ENCODE data around the gene PMP22.

PMP22 gene

DNA sequence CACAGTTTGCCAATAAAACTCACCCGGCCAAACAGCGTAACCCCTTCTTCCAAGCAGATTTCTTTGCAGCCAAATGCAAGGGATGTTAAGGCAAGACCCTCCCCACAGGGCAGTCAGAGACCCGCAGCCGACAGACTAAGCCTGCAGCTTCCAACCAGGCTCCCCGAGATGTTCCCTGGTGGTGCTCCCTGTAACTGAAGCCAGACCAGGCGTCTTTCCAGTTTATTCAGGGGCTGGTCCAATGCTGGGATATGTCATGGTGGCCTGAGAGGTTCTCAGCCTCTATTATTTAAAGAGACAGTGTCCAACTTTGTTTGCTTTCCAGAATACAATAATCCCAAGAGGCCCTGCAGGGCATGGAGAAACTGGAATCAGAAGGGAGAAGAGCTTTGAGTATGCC lies at the start of gene PMP22:
TSS of gene PMP22 (minus strand) at position 196 of the 400 bp plus-strand sequence. CDS start 4,599 bp downstream, outside the sequence.
- Mint-ChIP-seq H3K27me3 (peaks cover 19% of the 10 kb centered on the region), H3K36me3 (no peaks in the 10 kb centered on the region), H3K27ac (no peak within 1 kb of the TSS)

DNA sequence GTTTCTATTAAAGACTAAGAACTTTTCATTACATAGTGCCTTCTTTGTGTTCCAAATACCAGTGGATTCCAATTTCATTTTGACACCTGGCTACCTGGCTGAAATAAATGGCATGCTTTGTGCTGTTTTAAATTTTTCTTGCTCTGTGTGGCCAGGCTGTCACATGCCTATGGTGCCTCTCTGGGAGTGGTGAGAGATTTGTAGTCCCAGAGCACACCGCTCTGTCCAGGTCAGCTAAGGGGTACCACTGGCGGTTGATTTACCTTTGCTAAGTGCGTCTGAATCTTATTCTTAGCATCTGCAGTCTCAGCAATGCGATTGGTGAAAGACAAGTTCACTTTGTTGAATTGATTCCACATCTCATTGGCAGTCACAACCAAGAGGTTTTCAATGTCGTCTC lies 46.9 kb upstream of the PMP22 start:
- no peak for ATAC-seq (ENCODE audit: low read depth)
- H3K9me3 Mint-ChIP-seq: no peaks in the 10 kb centered on the region
- no peak overlapping the region for H3K4me3 Mint-ChIP-seq
- no peak overlapping the region for H3K27ac Mint-ChIP-seq
- no peaks in the 10 kb centered on the region for H3K4me1 Mint-ChIP-seq
- peaks cover 3% of the 10 kb centered on the region for H3K27me3 Mint-ChIP-seq
- H3K36me3 Mint-ChIP-seq: no peaks in the 10 kb centered on the region
- no peak for DNase-seq (ENCODE audit: low spot score in 2 of 2)

More for the DNA sequence above, at the start of gene PMP22:
- Mint-ChIP-seq H3K4me3 (no peak within 1 kb of the TSS), H3K9me3 (no peaks in the 10 kb centered on the region), H3K4me1 (no peaks in the 10 kb centered on the region)
- ATAC-seq (ENCODE audit: low read depth): no peak
- DNase-seq (ENCODE audit: low spot score in 2 of 2): no peak

DNA sequence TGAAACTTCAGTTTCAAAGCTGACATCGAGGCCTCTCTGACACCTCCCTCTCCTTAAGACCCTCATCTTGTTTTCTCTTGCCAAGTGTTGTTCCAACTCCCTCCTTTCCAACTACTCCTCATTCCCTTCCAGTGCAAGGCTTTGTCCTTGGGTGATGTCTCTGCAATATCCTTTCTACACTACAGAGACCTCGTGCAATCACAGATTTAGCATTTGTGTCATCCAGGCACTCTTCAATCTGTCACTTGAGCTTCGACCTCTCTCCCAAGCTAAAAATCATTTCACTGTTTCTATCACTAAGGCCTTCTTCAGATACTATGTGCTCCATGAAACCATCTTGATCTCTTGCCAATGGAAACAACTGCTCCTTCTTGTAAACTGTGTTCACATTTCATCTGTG lies 44.7 kb upstream of the PMP22 start:
- Mint-ChIP-seq H3K27me3 (peaks cover 3% of the 10 kb centered on the region), H3K4me1 (no peaks in the 10 kb centered on the region)

DNA sequence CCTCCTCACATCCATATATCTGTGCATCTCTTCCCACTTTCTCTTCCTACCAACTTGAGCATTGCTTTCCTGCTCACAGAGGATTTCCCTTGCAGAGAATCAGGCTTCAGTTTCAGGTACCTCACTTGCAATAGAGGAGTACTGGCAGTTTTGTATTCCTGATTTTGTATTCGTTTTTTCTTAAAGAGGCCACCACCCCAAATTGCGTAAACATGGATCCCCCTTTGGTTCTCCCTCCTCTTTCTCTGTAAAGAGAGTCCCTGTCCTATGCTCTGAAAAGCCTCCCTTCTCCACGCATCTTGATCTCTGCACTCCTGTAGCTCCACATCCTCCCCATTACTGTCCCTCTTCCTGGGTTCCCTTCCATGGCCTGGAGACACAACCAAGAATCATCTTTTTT lies 44.1 kb upstream of the PMP22 start:
- DNase-seq (ENCODE audit: low spot score in 2 of 2): no peak
- no peaks in the 10 kb centered on the region for H3K27me3 Mint-ChIP-seq
- no peak for ATAC-seq (ENCODE audit: low read depth)
- H3K4me3 Mint-ChIP-seq: no peak overlapping the region
- no peak overlapping the region for H3K27ac Mint-ChIP-seq
- H3K9me3 Mint-ChIP-seq: no peaks in the 10 kb centered on the region
- H3K36me3 Mint-ChIP-seq: no peaks in the 10 kb centered on the region
- H3K4me1 Mint-ChIP-seq: no peaks in the 10 kb centered on the region

More for the DNA sequence above, 44.7 kb upstream of the PMP22 start:
- DNase-seq (ENCODE audit: low spot score in 2 of 2) (no peak), ATAC-seq (ENCODE audit: low read depth) (no peak)
- H3K4me3 Mint-ChIP-seq: no peak overlapping the region
- no peak overlapping the region for H3K27ac Mint-ChIP-seq
- H3K9me3 Mint-ChIP-seq: no peaks in the 10 kb centered on the region
- H3K36me3 Mint-ChIP-seq: no peaks in the 10 kb centered on the region

DNA sequence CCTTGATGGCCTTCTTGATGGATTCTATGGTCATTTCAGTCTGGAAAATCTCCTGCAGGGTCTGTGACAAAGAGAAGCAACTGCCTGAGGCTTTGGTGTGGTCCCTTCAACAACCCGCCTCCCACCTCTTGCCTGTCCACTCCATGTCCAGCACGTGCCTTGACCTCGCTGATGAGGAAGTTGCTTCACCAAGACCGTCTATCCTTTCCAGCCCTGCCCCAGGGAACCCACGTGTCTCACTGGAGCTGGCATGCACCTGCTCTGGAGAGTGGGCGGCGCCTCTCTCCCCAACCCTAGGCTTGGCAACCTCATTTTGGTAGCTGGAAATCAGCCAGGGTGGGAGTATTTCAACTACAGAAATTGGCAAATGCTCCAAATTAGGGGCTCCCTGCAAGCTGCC lies 43.6 kb upstream of the PMP22 start:
- Mint-ChIP-seq H3K4me3 (no peak overlapping the region), H3K27ac (no peak overlapping the region), H3K4me1 (no peaks in the 10 kb centered on the region), H3K9me3 (no peaks in the 10 kb centered on the region), H3K36me3 (no peaks in the 10 kb centered on the region), H3K27me3 (no peaks in the 10 kb centered on the region)
- DNase-seq (ENCODE audit: low spot score in 2 of 2) (no peak), ATAC-seq (ENCODE audit: low read depth) (no peak)

DNA sequence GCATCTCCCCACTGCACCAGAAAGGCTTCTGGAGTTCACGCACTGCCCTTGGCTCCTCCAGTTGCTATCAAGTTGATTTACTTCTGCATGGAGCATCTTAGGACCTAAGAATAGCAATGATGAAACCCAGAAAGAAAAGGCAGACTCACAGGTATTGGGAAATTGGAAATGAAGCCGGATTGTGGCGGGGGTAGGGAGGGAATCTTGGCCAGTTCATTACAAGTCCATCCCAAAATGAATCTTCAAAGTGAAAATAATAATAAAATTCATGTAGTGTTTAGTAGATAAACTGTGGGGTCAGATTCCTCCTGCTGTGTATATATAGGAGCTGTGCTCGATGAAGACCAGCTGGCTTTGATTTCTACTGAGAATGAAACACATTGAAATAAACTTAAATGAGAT lies 42.6 kb upstream of the PMP22 start:
- DNase-seq (ENCODE audit: low spot score in 2 of 2): no peak
- Mint-ChIP-seq H3K9me3 (no peaks in the 10 kb centered on the region), H3K4me3 (no peak overlapping the region), H3K27me3 (no peaks in the 10 kb centered on the region), H3K27ac (no peak overlapping the region), H3K4me1 (no peaks in the 10 kb centered on the region), H3K36me3 (no peaks in the 10 kb centered on the region)
- no peak for ATAC-seq (ENCODE audit: low read depth)

DNA sequence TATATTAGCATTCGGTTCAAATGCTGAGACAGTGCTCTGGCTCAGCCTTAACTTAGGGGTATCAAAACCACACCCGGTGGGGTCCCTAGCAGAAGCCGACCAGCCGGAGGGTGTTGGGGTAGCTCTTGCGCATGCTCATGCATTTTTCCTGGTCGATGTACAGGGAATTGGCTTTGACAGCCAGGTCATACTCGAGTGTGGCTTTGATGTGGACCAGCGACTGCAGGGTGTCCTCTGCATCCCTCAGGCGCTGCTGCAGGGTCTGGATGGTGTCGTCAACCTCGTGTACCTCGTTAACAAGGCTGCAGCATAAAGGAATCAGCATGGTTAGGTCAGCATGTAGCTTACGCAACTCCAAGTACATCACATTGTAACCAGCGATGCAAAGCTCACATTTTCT lies 38.7 kb upstream of the PMP22 start:
- no peak overlapping the region for H3K27ac Mint-ChIP-seq
- DNase-seq (ENCODE audit: low spot score in 2 of 2) (no peak), ATAC-seq (ENCODE audit: low read depth) (no peak)
- no peaks in the 10 kb centered on the region for H3K4me1 Mint-ChIP-seq
- H3K4me3 Mint-ChIP-seq: no peak overlapping the region
- no peaks in the 10 kb centered on the region for H3K36me3 Mint-ChIP-seq
- H3K27me3 Mint-ChIP-seq: peaks cover 2% of the 10 kb centered on the region
- no peaks in the 10 kb centered on the region for H3K9me3 Mint-ChIP-seq

DNA sequence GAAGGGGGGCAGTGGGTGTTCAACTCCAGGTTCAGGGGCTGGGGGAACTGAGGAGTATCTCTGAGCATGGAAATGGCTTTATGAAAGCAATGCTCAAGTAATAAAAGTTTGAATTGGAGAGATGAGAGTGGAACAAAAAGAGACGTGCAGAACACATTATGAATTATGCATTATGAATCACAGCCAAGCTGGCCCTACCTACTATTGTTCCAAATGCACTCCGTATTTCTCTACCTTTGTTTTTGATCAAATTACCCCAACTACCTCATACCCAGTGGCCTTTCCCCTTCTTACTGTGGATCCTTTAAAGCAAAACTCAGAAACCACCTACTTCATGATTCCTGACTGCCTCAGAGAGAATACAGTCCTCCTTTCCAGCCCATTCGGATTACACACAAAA lies 38.1 kb upstream of the PMP22 start:
- Mint-ChIP-seq H3K27me3 (peaks cover 2% of the 10 kb centered on the region), H3K36me3 (no peaks in the 10 kb centered on the region), H3K4me1 (no peaks in the 10 kb centered on the region), H3K9me3 (no peaks in the 10 kb centered on the region), H3K27ac (no peak overlapping the region), H3K4me3 (no peak overlapping the region)
- DNase-seq (ENCODE audit: low spot score in 2 of 2): no peak
- no peak for ATAC-seq (ENCODE audit: low read depth)

DNA sequence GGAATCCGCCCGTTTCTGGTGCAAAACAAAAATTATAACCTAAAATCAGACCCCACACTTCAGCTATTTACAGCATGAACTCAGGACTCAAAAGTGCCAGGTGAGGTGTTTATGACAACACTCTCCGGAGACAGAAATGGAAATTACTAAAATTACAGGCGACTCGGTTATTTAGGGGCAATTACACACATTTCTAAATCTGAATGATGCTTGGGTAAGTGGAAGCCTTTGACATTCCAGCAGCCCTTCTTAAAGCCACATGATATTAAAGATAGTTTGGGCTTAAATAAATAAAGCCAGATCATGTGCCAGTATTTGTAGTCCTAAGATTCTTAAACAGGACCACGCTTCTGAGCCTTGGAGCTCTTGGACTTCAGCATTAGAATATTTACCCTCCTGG lies 36.7 kb upstream of the PMP22 start:
- H3K27me3 Mint-ChIP-seq: peaks cover 2% of the 10 kb centered on the region
- no peaks in the 10 kb centered on the region for H3K9me3 Mint-ChIP-seq
- ATAC-seq (ENCODE audit: low read depth): no peak
- H3K4me1 Mint-ChIP-seq: no peaks in the 10 kb centered on the region
- H3K27ac Mint-ChIP-seq: no peak overlapping the region
- no peak for DNase-seq (ENCODE audit: low spot score in 2 of 2)
- no peaks in the 10 kb centered on the region for H3K36me3 Mint-ChIP-seq
- H3K4me3 Mint-ChIP-seq: no peak overlapping the region

DNA sequence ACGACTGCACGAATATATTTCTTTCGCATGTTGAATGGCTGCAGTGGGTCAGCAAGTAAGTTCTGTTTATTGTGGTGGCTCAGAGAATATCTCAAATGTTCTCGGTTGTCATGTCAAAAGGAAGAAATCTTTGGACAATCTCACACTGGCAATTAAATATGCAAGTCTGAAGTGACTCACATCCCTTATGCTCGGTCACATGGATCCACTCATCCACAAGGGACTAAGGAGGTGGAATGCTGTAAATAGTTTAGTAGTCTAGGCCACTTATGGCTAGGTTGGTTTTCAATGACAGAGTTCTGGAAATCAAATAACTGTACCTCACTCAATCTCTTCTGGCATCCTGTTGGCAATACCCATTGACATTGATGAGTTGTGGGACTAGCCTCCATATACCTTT lies 33.0 kb upstream of the PMP22 start:
- ATAC-seq (ENCODE audit: low read depth) (no peak), DNase-seq (ENCODE audit: low spot score in 2 of 2) (no peak)
- Mint-ChIP-seq H3K9me3 (no peaks in the 10 kb centered on the region), H3K4me1 (no peaks in the 10 kb centered on the region), H3K27me3 (peaks cover 6% of the 10 kb centered on the region), H3K27ac (no peak overlapping the region), H3K36me3 (no peaks in the 10 kb centered on the region), H3K4me3 (no peak overlapping the region)

DNA sequence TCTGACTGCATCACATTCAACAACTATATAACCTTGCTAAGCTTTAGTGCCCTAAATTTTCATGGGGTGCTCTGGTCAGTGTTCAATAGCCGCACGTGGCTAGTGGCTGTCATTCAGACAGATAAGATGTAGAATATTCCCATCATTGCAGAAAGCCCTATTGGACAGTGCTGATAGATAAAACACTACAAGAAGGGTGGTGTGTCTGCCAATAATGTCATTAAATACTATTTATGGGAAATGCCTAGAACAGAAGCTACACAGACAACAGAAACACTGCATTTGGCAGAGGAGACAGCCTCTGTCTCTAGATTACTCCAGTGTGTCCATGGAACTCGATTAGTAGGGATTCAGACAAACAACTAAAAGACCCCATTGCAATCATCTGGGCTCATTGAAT lies 28.4 kb upstream of the PMP22 start:
- no peaks in the 10 kb centered on the region for H3K36me3 Mint-ChIP-seq
- H3K4me1 Mint-ChIP-seq: no peaks in the 10 kb centered on the region
- ATAC-seq (ENCODE audit: low read depth) (no peak), DNase-seq (ENCODE audit: low spot score in 2 of 2) (no peak)
- H3K27me3 Mint-ChIP-seq: peaks cover 6% of the 10 kb centered on the region
- H3K9me3 Mint-ChIP-seq: no peaks in the 10 kb centered on the region
- no peak overlapping the region for H3K27ac Mint-ChIP-seq
- no peak overlapping the region for H3K4me3 Mint-ChIP-seq

DNA sequence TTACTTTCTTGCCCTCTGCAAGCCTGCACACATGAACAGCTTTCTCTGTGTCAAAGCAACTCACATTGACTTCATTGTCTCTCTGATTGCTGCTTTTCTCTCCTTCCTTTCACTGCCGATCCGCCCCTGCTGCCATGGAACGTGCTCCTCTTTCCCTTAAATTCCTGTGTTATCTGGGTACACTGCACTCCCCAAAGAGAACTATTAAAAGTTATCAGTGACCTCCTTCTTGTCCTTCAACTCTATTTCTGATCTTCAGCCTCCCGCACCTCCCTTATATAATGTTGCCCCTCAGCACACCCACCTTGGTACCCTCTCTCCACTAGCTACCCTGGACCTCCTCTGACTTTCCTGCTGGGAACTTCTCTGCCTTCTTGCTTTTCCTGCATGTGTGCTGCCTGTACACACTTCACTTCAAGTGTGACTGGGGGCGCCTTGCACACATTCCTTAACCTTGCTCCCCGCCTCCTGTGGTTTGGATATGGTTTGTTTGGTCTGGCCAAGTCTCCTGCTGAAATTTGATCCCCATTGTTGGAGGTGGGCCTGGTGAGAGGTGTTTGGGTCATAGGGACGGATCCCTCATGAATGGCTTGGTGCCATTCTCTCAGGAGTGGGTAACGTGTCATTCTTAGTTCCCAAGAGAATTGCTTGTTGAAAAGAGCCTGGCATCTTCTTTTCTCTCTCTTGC lies 26.7 kb upstream of the PMP22 start:
- no peak overlapping the region for H3K4me3 Mint-ChIP-seq
- DNase-seq (ENCODE audit: low spot score in 2 of 2) (no peak), ATAC-seq (ENCODE audit: low read depth) (no peak)
- no peaks in the 10 kb centered on the region for H3K36me3 Mint-ChIP-seq
- H3K4me1 Mint-ChIP-seq: no peaks in the 10 kb centered on the region
- H3K9me3 Mint-ChIP-seq: no peaks in the 10 kb centered on the region
- peaks cover 15% of the 10 kb centered on the region for H3K27me3 Mint-ChIP-seq
- H3K27ac Mint-ChIP-seq: no peak overlapping the region

DNA sequence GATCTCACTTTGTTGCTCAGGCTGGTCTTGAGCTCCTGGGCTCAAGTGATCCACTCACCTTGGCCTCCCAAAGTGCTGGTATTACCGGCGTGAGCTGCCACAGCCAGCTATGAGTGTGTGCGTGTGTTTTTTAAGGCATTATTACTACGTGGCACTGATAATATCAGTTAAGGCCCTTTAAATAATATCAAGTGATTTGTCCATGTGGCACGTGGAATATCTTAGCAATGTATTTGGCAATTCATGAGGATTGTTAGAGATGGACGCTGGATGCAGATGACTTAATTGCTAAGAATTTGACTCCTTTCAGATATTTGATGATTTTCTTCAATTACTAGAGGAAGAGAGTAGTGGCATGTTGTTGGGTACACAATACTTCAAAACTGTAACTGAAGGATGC lies 25.5 kb upstream of the PMP22 start:
- no peak for DNase-seq (ENCODE audit: low spot score in 2 of 2)
- no peak for ATAC-seq (ENCODE audit: low read depth)
- no peaks in the 10 kb centered on the region for H3K4me1 Mint-ChIP-seq

DNA sequence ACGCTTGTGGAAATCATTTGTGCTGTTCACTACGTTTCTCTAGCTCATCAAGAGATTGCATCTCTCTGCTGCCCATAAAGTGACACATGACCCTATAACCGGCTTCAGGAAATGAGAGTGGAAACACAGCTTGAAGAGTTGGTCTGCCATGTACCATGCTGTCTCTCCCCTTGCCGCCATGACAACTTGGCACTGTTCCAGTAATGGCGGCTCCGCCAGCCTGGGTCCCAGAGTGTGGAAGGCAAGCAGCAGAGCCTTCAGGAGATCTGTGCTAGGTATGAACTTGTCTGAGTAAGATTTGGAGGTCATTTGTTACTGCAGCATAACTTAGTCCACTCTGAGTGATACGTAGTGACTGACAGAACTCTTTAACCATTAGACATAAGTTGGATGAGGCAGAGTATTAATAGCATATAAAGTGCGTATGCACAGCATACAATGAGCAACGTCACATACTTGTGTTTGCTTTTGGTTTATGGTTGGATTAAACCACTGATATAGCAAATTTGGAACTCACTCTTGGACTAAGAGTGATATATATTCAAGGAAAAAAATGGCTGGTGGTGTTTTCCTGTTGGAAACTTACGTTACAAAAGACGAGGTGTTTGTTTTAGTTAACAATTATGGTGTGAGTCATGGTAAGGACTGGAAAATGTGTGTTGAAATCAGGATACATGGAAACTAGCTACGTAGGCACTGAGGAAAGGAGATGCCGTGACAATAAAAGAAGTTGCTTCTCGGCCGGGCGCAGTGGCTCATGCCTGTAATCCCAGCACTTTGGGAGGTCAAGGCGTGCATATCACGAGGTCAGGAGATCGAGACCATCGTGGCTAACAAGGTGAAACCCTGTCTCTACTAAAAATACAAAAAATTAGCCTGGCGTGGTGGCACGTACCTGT lies 24.4 kb upstream of the PMP22 start:
- Mint-ChIP-seq H3K9me3 (no peaks in the 10 kb centered on the region), H3K27ac (no peak overlapping the region), H3K4me1 (no peaks in the 10 kb centered on the region), H3K27me3 (peaks cover 13% of the 10 kb centered on the region), H3K4me3 (no peak overlapping the region), H3K36me3 (no peaks in the 10 kb centered on the region)
- ATAC-seq (ENCODE audit: low read depth) (no peak), DNase-seq (ENCODE audit: low spot score in 2 of 2) (no peak)

More for the DNA sequence above, 25.5 kb upstream of the PMP22 start:
- Mint-ChIP-seq H3K27me3 (peaks cover 15% of the 10 kb centered on the region), H3K9me3 (no peaks in the 10 kb centered on the region), H3K27ac (no peak overlapping the region), H3K36me3 (no peaks in the 10 kb centered on the region), H3K4me3 (no peak overlapping the region)
